Testis (tissue), 2 donors: ENCODE measurements around the gene RCL1.

Experiments used
- POLR2A ChIP-seq: fragments of 450-650 bp; IDR thresholded peaks from one replicate; pipeline ENCODE4 v1.6.1; 2017; ENCODE audit warnings: antibody characterized with exemption, mild to moderate bottlenecking, moderate library complexity
- TF ChIP-seq, protein P1 (sequence below), 3 experiments: fragments of 450-650 bp in 2 of 3; fragments of 200-600 bp in 1 of 3; sonication (generic) in 1 of 3; IDR thresholded peaks; one replicate each; pipeline ENCODE4 v1.5.1; 2016 to 2019; ENCODE audit warnings: antibody characterized with exemption in 3 of 3, mild to moderate bottlenecking in 2 of 3, moderate library complexity in 1 of 3

DNA sequence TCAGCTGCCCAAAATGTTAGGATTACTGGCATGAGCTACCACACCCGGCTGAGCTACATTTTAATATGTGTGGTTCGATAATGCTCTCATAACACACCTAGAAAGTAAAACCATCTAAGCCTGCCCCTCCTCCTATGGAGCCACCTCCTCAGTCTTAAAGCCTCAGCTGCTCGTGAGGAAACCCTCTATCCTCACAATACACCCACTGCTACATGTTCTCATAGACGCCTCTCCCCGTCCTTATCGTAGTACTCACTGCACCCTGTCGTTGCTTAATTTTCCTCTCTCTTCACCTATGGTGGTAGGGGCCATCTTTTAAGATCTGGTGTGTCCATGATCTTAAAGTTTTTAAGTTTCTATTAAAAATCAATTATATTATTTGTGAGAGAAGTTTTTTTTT lies 72.9 kb downstream of the RCL1 start:
- TF ChIP-seq, protein P1, sequence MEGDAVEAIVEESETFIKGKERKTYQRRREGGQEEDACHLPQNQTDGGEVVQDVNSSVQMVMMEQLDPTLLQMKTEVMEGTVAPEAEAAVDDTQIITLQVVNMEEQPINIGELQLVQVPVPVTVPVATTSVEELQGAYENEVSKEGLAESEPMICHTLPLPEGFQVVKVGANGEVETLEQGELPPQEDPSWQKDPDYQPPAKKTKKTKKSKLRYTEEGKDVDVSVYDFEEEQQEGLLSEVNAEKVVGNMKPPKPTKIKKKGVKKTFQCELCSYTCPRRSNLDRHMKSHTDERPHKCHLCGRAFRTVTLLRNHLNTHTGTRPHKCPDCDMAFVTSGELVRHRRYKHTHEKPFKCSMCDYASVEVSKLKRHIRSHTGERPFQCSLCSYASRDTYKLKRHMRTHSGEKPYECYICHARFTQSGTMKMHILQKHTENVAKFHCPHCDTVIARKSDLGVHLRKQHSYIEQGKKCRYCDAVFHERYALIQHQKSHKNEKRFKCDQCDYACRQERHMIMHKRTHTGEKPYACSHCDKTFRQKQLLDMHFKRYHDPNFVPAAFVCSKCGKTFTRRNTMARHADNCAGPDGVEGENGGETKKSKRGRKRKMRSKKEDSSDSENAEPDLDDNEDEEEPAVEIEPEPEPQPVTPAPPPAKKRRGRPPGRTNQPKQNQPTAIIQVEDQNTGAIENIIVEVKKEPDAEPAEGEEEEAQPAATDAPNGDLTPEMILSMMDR (IDR thresholded peaks at IDR 0.05) = no peak
- no peak for TF ChIP-seq POLR2A
